Measurements from ENCODE around the gene NPAS3.

NPAS3 gene

DNA sequence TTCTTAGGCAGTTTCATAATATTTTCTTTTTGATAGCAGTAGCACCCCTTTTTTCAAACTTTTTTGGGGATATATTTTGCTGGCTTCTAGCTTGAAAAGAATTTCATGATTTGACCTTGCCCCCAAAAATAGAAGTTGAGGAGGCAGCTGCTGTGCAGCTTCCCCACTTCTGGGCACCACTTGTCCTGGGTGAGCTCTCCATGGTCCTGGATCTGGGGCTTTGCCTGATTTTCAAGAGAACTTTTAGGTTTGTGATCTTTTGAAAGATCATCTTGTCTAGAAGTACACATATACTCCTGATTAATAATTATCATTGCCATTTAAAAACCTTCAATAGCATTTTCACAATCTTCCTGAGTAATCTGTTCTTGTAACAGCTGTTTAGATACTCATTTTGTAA, 271.6 kb downstream of the NPAS3 start:
- peak; percentile 39 for DNase-seq (ENCODE audit: low read depth)
- no peak overlapping the region for H3K4me3 ChIP-seq (ENCODE audit: control insufficient read depth, low read depth, low read length)
- TF ChIP-seq CTCF (conservative IDR thresholded peaks at IDR 0.05; ENCODE audit: control insufficient read depth, insufficient read depth, low read depth, low read length), result no peak

GRCh38 chr14:33218026-33218425, 279.3 kb downstream of the NPAS3 start:
- TF ChIP-seq CTCF (conservative IDR thresholded peaks at IDR 0.05; ENCODE audit: control insufficient read depth, insufficient read depth, low read depth, low read length), result no peak
- no peak overlapping the region for H3K4me3 ChIP-seq (ENCODE audit: control insufficient read depth, low read depth, low read length)
- DNase-seq (ENCODE audit: low read depth), result peak; percentile 2

DNA sequence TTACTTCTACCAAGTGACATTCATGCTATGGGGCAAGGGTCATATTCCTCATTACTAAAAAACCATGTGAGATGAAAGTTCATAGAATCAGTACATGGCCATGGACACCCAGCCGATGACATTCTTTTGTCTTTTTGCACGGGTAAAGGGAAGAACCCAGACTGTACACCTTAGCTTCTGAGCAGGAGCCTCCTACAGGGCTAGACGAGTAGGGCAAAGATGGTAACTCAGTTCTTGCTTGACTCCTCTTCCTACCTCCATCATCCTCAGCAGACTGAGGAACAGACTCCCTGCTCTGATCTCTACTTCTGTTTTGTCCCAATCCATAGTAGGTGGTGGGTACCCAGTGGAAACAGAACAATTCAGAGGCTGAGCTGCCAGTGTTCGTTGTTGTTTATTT, 281.3 kb downstream of the NPAS3 start:
- H3K4me3 ChIP-seq (ENCODE audit: control insufficient read depth, low read depth, low read length), result no peak overlapping the region
- no peak for DNase-seq (ENCODE audit: low read depth)
- TF ChIP-seq CTCF (conservative IDR thresholded peaks at IDR 0.05; ENCODE audit: control insufficient read depth, insufficient read depth, low read depth, low read length), result no peak

- H3K4me3 ChIP-seq (ENCODE audit: control insufficient read depth, low read depth, low read length), result no peak overlapping the region
- DNase-seq (ENCODE audit: low read depth), result no peak
- TF ChIP-seq CTCF (conservative IDR thresholded peaks at IDR 0.05; ENCODE audit: control insufficient read depth, insufficient read depth, low read depth, low read length), result no peak
Observed at GRCh38 chr14:33229269-33229929, 290.7 kb downstream of the NPAS3 start.

DNA sequence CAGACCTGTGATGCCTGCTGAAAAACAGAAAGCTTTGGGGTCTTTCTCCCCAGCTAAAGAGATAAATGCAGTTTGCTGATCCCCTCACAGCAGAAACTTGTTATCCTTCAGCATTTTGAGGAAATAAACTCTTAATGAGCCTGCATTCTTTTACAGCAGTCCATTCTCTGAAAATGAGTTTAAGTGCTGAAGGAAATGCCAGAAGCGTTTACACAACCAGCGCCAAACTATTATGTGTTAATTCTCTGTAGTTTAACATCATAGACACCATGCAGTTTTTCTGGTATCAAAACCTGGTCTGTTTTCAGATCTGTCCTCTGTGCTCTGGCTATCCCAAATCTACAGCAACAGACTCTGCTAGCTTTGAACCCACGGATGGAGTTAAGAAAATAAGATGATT, 291.3 kb downstream of the NPAS3 start:
- no peak for DNase-seq (ENCODE audit: low read depth)
- no peak overlapping the region for H3K4me3 ChIP-seq (ENCODE audit: control insufficient read depth, low read depth, low read length)
- no peak for TF ChIP-seq CTCF (conservative IDR thresholded peaks at IDR 0.05; ENCODE audit: control insufficient read depth, insufficient read depth, low read depth, low read length)

DNA sequence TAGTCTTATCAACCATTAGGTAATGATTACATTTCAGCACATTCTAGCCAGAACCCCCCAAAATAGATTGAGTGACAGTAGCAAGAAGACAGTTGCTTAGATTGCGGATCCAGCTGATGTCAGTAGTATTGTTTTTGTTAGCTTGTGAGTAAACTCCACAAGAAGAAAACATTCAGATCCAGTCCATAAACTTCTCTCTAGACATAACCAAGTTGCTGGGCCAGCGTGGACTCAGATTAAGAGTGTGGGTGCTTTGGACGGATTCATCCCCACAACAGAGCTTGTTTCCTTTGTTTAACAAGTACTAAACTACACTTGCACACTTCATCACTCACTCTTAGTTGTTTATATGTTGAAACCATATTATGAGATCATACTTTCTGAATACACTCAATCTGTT, 293.4 kb downstream of the NPAS3 start:
- no peak for TF ChIP-seq CTCF (conservative IDR thresholded peaks at IDR 0.05; ENCODE audit: control insufficient read depth, insufficient read depth, low read depth, low read length)
- no peak for DNase-seq (ENCODE audit: low read depth)
- H3K4me3 ChIP-seq (ENCODE audit: control insufficient read depth, low read depth, low read length), result no peak overlapping the region

Measured in fibroblast of mammary gland (primary cell).